ENCODE data around the gene PITPNB. TPM values are rescaled to one million over a fixed set of nuclear protein-coding genes. Genes with fewer than 3 reads are reported as not detected.

PITPNB gene
- total RNA-seq (10 to 100 TPM; 23.8 to 56.8 TPM), polyA plus RNA-seq (ENCODE audit: insufficient read length in 2 of 2) (10 to 100 TPM; 59.1 to 65.9 TPM)
- long read RNA-seq, donor 1, partial matches to known transcripts: 10 of 40 reads
- long read RNA-seq, donor 1, other reads (novel, unspliced or antisense): 26 of 40 reads
- long read RNA-seq, donor 2, partial matches to known transcripts: 0 of 8 reads
- long read RNA-seq, donor 2, other reads (novel, unspliced or antisense): 6 of 8 reads
- long read RNA-seq, donor 3, partial matches to known transcripts: 0 of 5 reads
- long read RNA-seq, donor 3, other reads (novel, unspliced or antisense): 5 of 5 reads
- long read RNA-seq, donor 4, partial matches to known transcripts: 7 of 17 reads
- long read RNA-seq, donor 4, other reads (novel, unspliced or antisense): 9 of 17 reads

DNA sequence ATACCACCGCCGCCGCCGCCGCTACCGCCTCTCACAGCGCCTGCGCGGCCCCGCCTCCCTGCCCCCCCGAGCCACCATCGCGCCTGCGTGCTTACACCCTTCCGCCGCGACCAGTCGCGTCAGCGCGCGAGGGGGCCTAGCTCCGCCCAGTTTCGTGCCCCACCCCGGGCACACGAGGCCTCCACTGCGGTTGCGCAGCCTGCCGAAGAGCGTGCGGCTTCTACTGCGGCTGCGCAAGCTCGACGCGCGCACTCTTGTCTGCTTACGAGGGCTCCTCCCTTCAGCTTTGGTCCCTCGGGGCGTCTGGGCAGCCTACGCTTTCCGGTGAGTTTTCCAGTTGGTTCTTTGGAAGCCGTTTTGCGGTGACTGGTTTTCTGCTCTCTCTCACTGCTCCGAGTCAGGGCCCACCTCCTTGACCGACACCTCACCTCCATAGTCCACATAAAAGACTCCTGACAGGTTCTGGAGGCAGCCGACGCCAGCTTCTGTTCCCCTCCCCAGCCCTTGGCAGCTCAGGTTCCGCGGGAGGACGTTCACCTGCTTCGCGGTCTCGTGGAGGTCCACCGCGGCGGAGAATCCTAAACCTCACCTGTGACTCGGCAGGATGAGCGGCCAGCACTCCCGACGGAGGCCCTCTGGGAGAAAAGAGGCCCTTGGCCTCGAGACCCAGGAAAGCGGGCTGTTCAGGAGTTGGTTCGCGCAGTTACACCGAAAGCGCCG, at the start of gene PITPNB:
PITPNB (minus strand) TSS at position 35 of the 720 bp plus-strand sequence. CDS start 65 bp downstream, outside the sequence.
- Histone ChIP-seq H3K4me1 (ENCODE audit: control insufficient read depth, insufficient read depth, low read length) (peaks cover 7% of the 10 kb centered on the region), H3K4me3 (ENCODE audit: low read depth, low read length) (peak within 1 kb of the TSS; percentile 98), H3K9me3 (ENCODE audit: control insufficient read depth, insufficient read depth, low read length) (no peaks in the 10 kb centered on the region), H3K27me3 (ENCODE audit: control insufficient read depth, insufficient read depth, low read length) (no peaks in the 10 kb centered on the region), H3K36me3 (ENCODE audit: control insufficient read depth, insufficient read depth, low read length) (no peaks in the 10 kb centered on the region), H3K27ac (ENCODE audit: low read depth, low read length) (peak within 1 kb of the TSS; percentile 99)
- WGBS (ENCODE audit: insufficient coverage): under 1% methylated on average over 68 of the region's 68 CpGs
- peak; percentile 95 to 99 (median 96) for DNase-seq (ENCODE audit: low read depth in 4 of 6, low spot score in 6 of 6)

DNA sequence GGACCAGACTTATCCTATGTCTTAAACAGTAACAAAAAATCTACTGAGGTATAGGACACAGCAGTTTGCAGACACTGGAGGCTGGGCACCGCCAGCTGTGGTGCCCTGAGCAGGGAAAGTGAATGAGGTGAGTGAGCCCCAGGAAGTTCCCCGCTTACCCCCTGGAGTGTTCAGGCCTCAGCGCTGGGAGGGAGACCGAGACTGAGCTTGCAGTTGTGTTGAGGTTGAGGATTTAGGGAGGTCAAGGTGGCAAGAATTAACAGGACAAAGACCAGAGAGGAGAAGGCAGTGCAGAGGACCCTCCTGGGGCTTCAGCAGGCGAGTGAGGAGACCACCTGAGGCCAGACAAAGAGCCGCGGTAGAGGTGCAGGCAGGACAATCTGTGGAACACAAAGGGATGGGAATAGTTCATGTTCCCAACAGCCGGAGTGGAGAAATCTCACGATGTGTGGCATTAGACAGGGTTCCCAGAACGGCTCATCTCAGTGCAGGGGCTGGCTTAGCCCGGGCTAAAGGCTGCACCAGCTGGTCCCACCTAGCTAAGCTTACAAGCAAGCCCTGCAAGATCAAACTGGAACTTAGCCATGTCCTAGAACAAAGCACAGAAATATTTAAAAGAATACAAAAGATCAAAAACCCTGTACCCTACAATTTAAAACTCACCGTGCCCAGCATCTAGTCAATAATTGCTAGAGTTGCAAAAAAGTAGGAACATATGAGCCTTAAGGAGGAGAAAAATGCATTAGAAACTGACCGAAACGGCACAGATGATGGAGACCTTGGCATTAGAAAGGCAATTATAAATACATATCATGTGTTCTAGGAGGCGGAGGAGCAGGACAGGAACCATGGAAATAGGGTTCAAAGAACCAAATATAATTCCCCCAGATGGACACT, 47.4 kb upstream of the PITPNB start:
- H3K27ac ChIP-seq (ENCODE audit: low read depth, low read length): no peak overlapping the region
- no peak overlapping the region for H3K4me3 ChIP-seq (ENCODE audit: low read depth, low read length)
- peaks cover 7% of the 10 kb centered on the region for H3K9me3 ChIP-seq (ENCODE audit: control insufficient read depth, insufficient read depth, low read length)
- peaks cover 7% of the 10 kb centered on the region for H3K4me1 ChIP-seq (ENCODE audit: control insufficient read depth, insufficient read depth, low read length)
- H3K36me3 ChIP-seq (ENCODE audit: control insufficient read depth, insufficient read depth, low read length): peaks cover 3% of the 10 kb centered on the region
- DNase-seq (ENCODE audit: low read depth in 4 of 6, low spot score in 6 of 6): no peak
- no peaks in the 10 kb centered on the region for H3K27me3 ChIP-seq (ENCODE audit: control insufficient read depth, insufficient read depth, low read length)
- 89% methylated on average over 11 of the region's 15 CpGs for WGBS (ENCODE audit: insufficient coverage)

DNA sequence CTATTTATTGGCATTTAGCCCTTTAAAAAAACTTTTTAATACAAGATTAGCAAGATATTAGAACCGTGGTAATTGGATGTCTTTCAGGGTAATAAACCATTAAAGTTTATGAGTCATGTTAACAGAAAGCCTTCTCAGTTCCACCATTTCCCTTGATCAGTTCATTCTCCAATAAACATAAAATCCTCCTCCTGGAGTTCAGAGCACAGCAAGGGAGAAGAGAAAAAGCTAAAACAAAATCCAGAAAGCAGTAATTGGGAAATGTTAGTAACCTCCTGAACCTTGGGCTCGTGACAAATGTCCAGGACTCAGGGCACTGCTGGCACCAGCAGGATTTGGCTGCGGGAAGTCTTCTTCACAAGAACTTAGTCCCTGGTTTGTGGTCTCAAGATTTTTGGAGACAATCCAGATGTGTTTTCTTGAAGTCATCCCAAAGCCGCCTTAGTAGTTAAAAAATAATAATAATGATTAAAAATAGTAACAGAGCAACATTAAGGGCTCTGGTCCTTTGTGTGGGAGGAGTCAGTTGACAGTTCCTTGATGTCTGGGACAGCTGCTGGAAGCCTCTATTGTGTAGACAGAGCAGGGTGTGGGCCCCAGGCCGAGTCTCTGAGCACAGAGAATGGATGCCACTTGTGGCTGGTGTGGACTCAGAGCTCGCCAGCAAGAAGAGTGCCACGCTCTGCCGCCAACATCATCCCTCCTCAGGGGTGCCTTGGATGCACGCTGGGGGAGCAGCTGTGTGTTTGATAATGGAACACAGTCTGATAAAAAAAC, 43.4 kb upstream of the PITPNB start:
- peak in 2 of 6 donors; percentile 38 to 72 for DNase-seq (ENCODE audit: low read depth in 4 of 6, low spot score in 6 of 6)
- Histone ChIP-seq H3K9me3 (ENCODE audit: control insufficient read depth, insufficient read depth, low read length) (no peaks in the 10 kb centered on the region), H3K4me1 (ENCODE audit: control insufficient read depth, insufficient read depth, low read length) (peaks cover 7% of the 10 kb centered on the region), H3K4me3 (ENCODE audit: low read depth, low read length) (no peak overlapping the region), H3K27ac (ENCODE audit: low read depth, low read length) (no peak overlapping the region), H3K27me3 (ENCODE audit: control insufficient read depth, insufficient read depth, low read length) (no peaks in the 10 kb centered on the region), H3K36me3 (ENCODE audit: control insufficient read depth, insufficient read depth, low read length) (peaks cover under 1% of the 10 kb centered on the region)
- 17% methylated on average over 3 of the region's 9 CpGs for WGBS (ENCODE audit: insufficient coverage)

DNA sequence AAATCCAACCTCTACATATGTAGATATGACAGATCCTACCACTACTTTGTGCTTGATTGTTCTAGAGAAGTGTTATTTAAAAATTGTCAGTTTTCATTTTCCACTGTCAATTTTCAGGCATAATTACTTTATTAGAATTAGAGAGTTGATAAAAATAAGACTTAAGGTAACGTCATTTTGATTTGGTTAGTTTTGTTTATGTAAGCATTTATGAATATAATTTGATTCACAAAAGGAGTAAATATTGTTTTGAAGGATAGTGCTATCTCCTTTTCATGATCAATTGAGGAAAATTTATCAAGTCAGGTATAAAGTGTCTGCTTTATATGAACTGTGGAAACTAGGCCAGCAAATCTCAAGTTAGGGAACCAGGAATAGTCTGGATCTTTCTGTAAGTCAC, 42.6 kb upstream of the PITPNB start:
- Histone ChIP-seq H3K4me3 (ENCODE audit: low read depth, low read length) (no peak overlapping the region), H3K4me1 (ENCODE audit: control insufficient read depth, insufficient read depth, low read length) (peaks cover 7% of the 10 kb centered on the region), H3K36me3 (ENCODE audit: control insufficient read depth, insufficient read depth, low read length) (no peaks in the 10 kb centered on the region), H3K9me3 (ENCODE audit: control insufficient read depth, insufficient read depth, low read length) (peaks cover 2% of the 10 kb centered on the region), H3K27ac (ENCODE audit: low read depth, low read length) (no peak overlapping the region), H3K27me3 (ENCODE audit: control insufficient read depth, insufficient read depth, low read length) (no peaks in the 10 kb centered on the region)
- DNase-seq (ENCODE audit: low read depth in 4 of 6, low spot score in 6 of 6): no peak
- WGBS (ENCODE audit: insufficient coverage): no CpG with 5 or more reads among the region's 1 CpG

- Histone ChIP-seq H3K36me3 (ENCODE audit: control insufficient read depth, insufficient read depth, low read length) (no peaks in the 10 kb centered on the region), H3K27ac (ENCODE audit: low read depth, low read length) (no peak overlapping the region), H3K4me3 (ENCODE audit: low read depth, low read length) (no peak overlapping the region), H3K9me3 (ENCODE audit: control insufficient read depth, insufficient read depth, low read length) (peaks cover 2% of the 10 kb centered on the region), H3K4me1 (ENCODE audit: control insufficient read depth, insufficient read depth, low read length) (peaks cover 7% of the 10 kb centered on the region), H3K27me3 (ENCODE audit: control insufficient read depth, insufficient read depth, low read length) (no peaks in the 10 kb centered on the region)
- WGBS (ENCODE audit: insufficient coverage): no CpG with 5 or more reads among the region's 4 CpGs
- DNase-seq (ENCODE audit: low read depth in 4 of 6, low spot score in 6 of 6): no peak
Measured at GRCh38 chr22:27961182-27961581, 42.1 kb upstream of the PITPNB start.

- no peak overlapping the region for H3K27ac ChIP-seq (ENCODE audit: low read depth, low read length)
- peaks cover 2% of the 10 kb centered on the region for H3K9me3 ChIP-seq (ENCODE audit: control insufficient read depth, insufficient read depth, low read length)
- DNase-seq (ENCODE audit: low read depth in 4 of 6, low spot score in 6 of 6): peak in 1 of 6 donors; percentile 27
- WGBS (ENCODE audit: insufficient coverage): 38% methylated on average over 6 of the region's 8 CpGs
- H3K27me3 ChIP-seq (ENCODE audit: control insufficient read depth, insufficient read depth, low read length): no peaks in the 10 kb centered on the region
- H3K4me1 ChIP-seq (ENCODE audit: control insufficient read depth, insufficient read depth, low read length): peaks cover 7% of the 10 kb centered on the region
- no peaks in the 10 kb centered on the region for H3K36me3 ChIP-seq (ENCODE audit: control insufficient read depth, insufficient read depth, low read length)
- no peak overlapping the region for H3K4me3 ChIP-seq (ENCODE audit: low read depth, low read length)
Measured at GRCh38 chr22:27959335-27960090, 40.5 kb upstream of the PITPNB start.

DNA sequence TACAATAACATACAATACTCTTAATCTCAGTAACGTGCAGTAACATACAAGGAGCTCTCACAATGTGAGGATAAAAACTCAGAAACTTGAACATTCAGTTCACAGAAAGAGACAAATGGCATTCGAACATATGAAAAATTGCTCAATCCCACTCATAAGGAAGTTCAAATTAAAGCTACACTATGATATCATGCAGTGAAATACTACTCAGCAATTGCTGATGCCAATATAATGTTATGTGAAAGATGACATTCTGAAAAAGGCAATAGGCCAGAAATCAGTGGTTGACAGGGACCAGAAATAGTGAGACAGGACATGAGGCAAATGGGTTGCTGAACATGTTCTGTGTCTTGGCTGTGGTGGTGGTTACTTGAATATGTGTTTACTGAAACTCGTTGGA, 33.7 kb upstream of the PITPNB start:
- Histone ChIP-seq H3K9me3 (ENCODE audit: control insufficient read depth, insufficient read depth, low read length) (peaks cover 2% of the 10 kb centered on the region), H3K4me3 (ENCODE audit: low read depth, low read length) (no peak overlapping the region), H3K27me3 (ENCODE audit: control insufficient read depth, insufficient read depth, low read length) (no peaks in the 10 kb centered on the region), H3K36me3 (ENCODE audit: control insufficient read depth, insufficient read depth, low read length) (no peaks in the 10 kb centered on the region), H3K4me1 (ENCODE audit: control insufficient read depth, insufficient read depth, low read length) (no peaks in the 10 kb centered on the region), H3K27ac (ENCODE audit: low read depth, low read length) (no peak overlapping the region)
- DNase-seq (ENCODE audit: low read depth in 4 of 6, low spot score in 6 of 6): no peak
- WGBS (ENCODE audit: insufficient coverage): 80% methylated on average over 1 of the region's 3 CpGs

DNA sequence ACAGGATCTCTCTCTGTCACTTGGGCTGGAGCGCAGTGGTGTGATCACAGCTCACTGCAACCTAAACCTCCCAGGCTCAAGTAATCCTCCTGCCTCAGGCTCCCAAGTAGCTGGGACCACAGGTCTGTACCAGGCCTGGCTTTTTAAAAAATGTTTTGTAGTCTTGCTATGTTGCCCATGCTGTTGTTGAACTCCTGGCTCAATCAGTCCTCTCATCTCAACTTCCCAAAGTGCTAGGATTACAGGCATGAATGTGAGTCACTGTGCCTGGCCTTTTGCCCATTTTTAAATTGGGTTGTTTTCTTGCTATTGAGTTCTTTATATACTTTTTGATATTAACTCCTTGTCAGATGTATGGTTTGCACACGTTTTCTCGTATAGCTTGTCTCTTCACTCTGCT, 33.0 kb upstream of the PITPNB start:
- H3K27ac ChIP-seq (ENCODE audit: low read depth, low read length): no peak overlapping the region
- DNase-seq (ENCODE audit: low read depth in 4 of 6, low spot score in 6 of 6): no peak
- 100% methylated on average over 1 of the region's 3 CpGs for WGBS (ENCODE audit: insufficient coverage)

More for the DNA sequence above, 33.0 kb upstream of the PITPNB start:
- Histone ChIP-seq H3K4me1 (ENCODE audit: control insufficient read depth, insufficient read depth, low read length) (no peaks in the 10 kb centered on the region), H3K4me3 (ENCODE audit: low read depth, low read length) (no peak overlapping the region), H3K36me3 (ENCODE audit: control insufficient read depth, insufficient read depth, low read length) (no peaks in the 10 kb centered on the region), H3K9me3 (ENCODE audit: control insufficient read depth, insufficient read depth, low read length) (peaks cover under 1% of the 10 kb centered on the region), H3K27me3 (ENCODE audit: control insufficient read depth, insufficient read depth, low read length) (no peaks in the 10 kb centered on the region)

All from spinal cord (tissue), 10 donors.